H9 (cell line): ENCODE results near the gene UNC5C. TPM values are rescaled to one million over a fixed set of nuclear protein-coding genes. Genes with fewer than 3 reads are reported as not detected.

Source experiments
- DNase-seq: peaks from one replicate; pipeline ENCODE4 v3.0.0-alpha.2; 2017
- H2AFZ ChIP-seq: one replicate; pipeline ENCODE4 v1.6.1; 2013; ENCODE audit warnings: mild to moderate bottlenecking, low read length, control low read depth, moderate library complexity
- H2AK5ac ChIP-seq: 2 replicates; pipeline ENCODE4 v1.6.1; 2013; ENCODE audit warnings: low read length, control low read depth, mixed read lengths; ENCODE audit not compliant: insufficient read length
- H2BK120ac ChIP-seq: one replicate; pipeline ENCODE4 v1.6.1; 2013; ENCODE audit warnings: low read depth, mild to moderate bottlenecking, low read length, control low read depth, inconsistent platforms; ENCODE audit not compliant: poor library complexity, severe bottlenecking
- H2BK12ac ChIP-seq: 2 replicates; pipeline ENCODE4 v1.6.1; 2013; ENCODE audit warnings: low read length, control low read depth, mixed read lengths, low read depth; ENCODE audit not compliant: insufficient read length
- H2BK15ac ChIP-seq: 2 replicates; pipeline ENCODE4 v1.6.1; 2013; ENCODE audit warnings: low read depth, low read length, control low read depth
- H2BK20ac ChIP-seq: one replicate; pipeline ENCODE4 v1.6.1; 2013; ENCODE audit warnings: low read depth, mild to moderate bottlenecking, low read length, control low read depth, inconsistent platforms; ENCODE audit not compliant: poor library complexity, severe bottlenecking
- H2BK5ac ChIP-seq: 2 replicates; pipeline ENCODE4 v1.6.1; 2013; ENCODE audit warnings: low read length, control low read depth, mixed read lengths; ENCODE audit not compliant: insufficient read length
- H3K14ac ChIP-seq: 2 replicates; pipeline ENCODE4 v1.6.1; 2013; ENCODE audit warnings: low read length, control low read depth; ENCODE audit not compliant: insufficient read depth
- H3K18ac ChIP-seq: 2 replicates; pipeline ENCODE4 v1.6.1; 2013; ENCODE audit warnings: low read depth, mild to moderate bottlenecking, mixed read lengths, low read length, control low read depth; ENCODE audit not compliant: insufficient read length
- H3K23ac ChIP-seq: 2 replicates; pipeline ENCODE4 v1.6.1; 2013; ENCODE audit warnings: low read length, control low read depth, mixed read lengths, low read depth; ENCODE audit not compliant: insufficient read length
- H3K23me2 ChIP-seq: 2 replicates; pipeline ENCODE4 v1.6.1; 2013; ENCODE audit warnings: low read depth, mild to moderate bottlenecking, mixed read lengths, low read length, control low read depth; ENCODE audit not compliant: insufficient read length, poor library complexity, severe bottlenecking
- H3K27ac ChIP-seq: 2 replicates; pipeline ENCODE4 v1.5.1; 2013; ENCODE audit warnings: low read length, control low read depth, mixed read lengths, low read depth; ENCODE audit not compliant: insufficient read length
- H3K27me3 ChIP-seq: 2 replicates; pipeline ENCODE4 v1.6.1; 2013; ENCODE audit warnings: low read length, control low read depth, inconsistent platforms; ENCODE audit not compliant: insufficient read depth
- H3K4ac ChIP-seq: 2 replicates; pipeline ENCODE4 v1.6.1; 2013; ENCODE audit warnings: low read depth, mild to moderate bottlenecking, control low read depth, inconsistent platforms, low read length, moderate library complexity
- H3K4me1 ChIP-seq: 2 replicates; pipeline ENCODE4 v1.6.1; 2013; ENCODE audit warnings: low read length, control low read depth, inconsistent platforms; ENCODE audit not compliant: insufficient read depth
- H3K4me2 ChIP-seq: 2 replicates; pipeline ENCODE4 v1.6.1; 2013; ENCODE audit warnings: low read length, control low read depth, mixed read lengths; ENCODE audit not compliant: insufficient read length, insufficient read depth
- H3K56ac ChIP-seq: 2 replicates; pipeline ENCODE4 v1.6.1; 2013; ENCODE audit warnings: low read depth, mild to moderate bottlenecking, mixed read lengths, low read length, control low read depth; ENCODE audit not compliant: insufficient read length
- H3K79me1 ChIP-seq: 2 replicates; pipeline ENCODE4 v1.6.1; 2013; ENCODE audit warnings: low read depth, mild to moderate bottlenecking, moderate library complexity, low read length, control low read depth, inconsistent platforms; ENCODE audit not compliant: insufficient read depth, poor library complexity, severe bottlenecking
- H3K79me2 ChIP-seq: 2 replicates; pipeline ENCODE4 v1.6.1; 2013; ENCODE audit warnings: low read length, control low read depth, inconsistent platforms; ENCODE audit not compliant: insufficient read depth
- H3K9ac ChIP-seq: 2 replicates; pipeline ENCODE4 v1.6.1; 2013; ENCODE audit warnings: low read length, control low read depth, mixed read lengths; ENCODE audit not compliant: insufficient read length; ENCODE audit errors: extremely low read depth
- H3K9me3 ChIP-seq: one replicate; pipeline ENCODE4 v1.6.1; 2013; ENCODE audit warnings: low read depth, low read length, inconsistent platforms; ENCODE audit not compliant: control insufficient read depth
- H3T11ph ChIP-seq: one replicate; pipeline ENCODE4 v1.6.1; 2013; ENCODE audit warnings: mild to moderate bottlenecking, low read length, control low read depth, inconsistent platforms
- H4K20me1 ChIP-seq: one replicate; pipeline ENCODE4 v1.6.1; 2013; ENCODE audit not compliant: control insufficient read depth, insufficient read length, insufficient read depth
- H4K5ac ChIP-seq: 2 replicates; pipeline ENCODE4 v1.6.1; 2013; ENCODE audit warnings: low read depth, mild to moderate bottlenecking, mixed read lengths, low read length, control low read depth; ENCODE audit not compliant: insufficient read length
- H4K8ac ChIP-seq: replicated peaks from 2 replicates; pipeline ENCODE4 v1.6.1; 2013; ENCODE audit warnings: low read length, control low read depth, mixed read lengths, low read depth; ENCODE audit not compliant: insufficient read length
- H4K91ac ChIP-seq: 2 replicates; pipeline ENCODE4 v1.6.1; 2013; ENCODE audit warnings: low read depth, mild to moderate bottlenecking, moderate library complexity, mixed read lengths, low read length, control low read depth; ENCODE audit not compliant: insufficient read length
- H3K27ac Mint-ChIP-seq, 3 experiments: 2 replicates in 2 of 3; 3 replicates in 1 of 3; pipeline ENCODE4 v1.8.0; 2020 to 2021; ENCODE audit warnings: mixed read lengths in 3 of 3, mild to moderate bottlenecking in 1 of 3, moderate library complexity in 1 of 3
- H3K27me3 Mint-ChIP-seq: 2 replicates; pipeline ENCODE4 v1.8.0; 2021; ENCODE audit warnings: low read depth, mild to moderate bottlenecking, moderate library complexity, mixed read lengths
- H3K36me3 Mint-ChIP-seq, 3 experiments: 2 replicates in 2 of 3; 3 replicates in 1 of 3; pipeline ENCODE4 v1.8.0; 2020 to 2021; ENCODE audit warnings: low read depth in 3 of 3, mixed read lengths in 3 of 3; ENCODE audit not compliant: insufficient read depth in 1 of 3
- H3K4me1 Mint-ChIP-seq, 2 experiments: 2 replicates each; pipeline ENCODE4 v1.8.0; 2020; ENCODE audit warnings: mixed read lengths in 2 of 2
- H3K4me3 Mint-ChIP-seq, 2 experiments: 2 replicates in 1 of 2; 3 replicates in 1 of 2; pipeline ENCODE4 v1.8.0; 2020 to 2021; ENCODE audit warnings: mild to moderate bottlenecking in 2 of 2, mixed read lengths in 2 of 2, moderate library complexity in 1 of 2
- H3K9me3 Mint-ChIP-seq, 2 experiments: 2 replicates in 1 of 2; 3 replicates in 1 of 2; pipeline ENCODE4 v1.8.0; 2020; ENCODE audit warnings: mild to moderate bottlenecking in 2 of 2, mixed read lengths in 2 of 2, moderate library complexity in 1 of 2
- CTCF ChIP-seq: fragments of 200-600 bp; sonication (generic); conservative IDR thresholded peaks from 3 replicates; pipeline ENCODE4 v1.8.0; 2021; ENCODE audit warnings: antibody characterized with exemption, mild to moderate bottlenecking
- WGBS: extraction: QIAGEN DNeasy Blood & Tissue Kit; methylation state at CpG from one replicate; pipeline ENCODE4 v1.1.7; 2013; ENCODE audit warnings: missing lambda C conversion rate, low lambda C conversion rate, mixed read lengths; ENCODE audit not compliant: insufficient read length; ENCODE audit errors: extremely low coverage; 5-methylcytosine and 5-hydroxymethylcytosine counted together
- total RNA-seq: library from RNA; stranded (reverse); gene quantifications from 2 replicates; pipeline ENCODE4 v1.2.1, GENCODE V29; 2021

UNC5C gene
- total RNA-seq, 1 experiment from 2014 or later: not detected

GRCh38 chr4:95265814-95266740 lies 282.7 kb downstream of the UNC5C start:
- H3K18ac ChIP-seq: no peak overlapping the region
- no CpG with 5 or more reads among the region's 5 CpGs for WGBS
- H3K9ac ChIP-seq: no peak overlapping the region

More at GRCh38 chr4:95265814-95266740, 282.7 kb downstream of the UNC5C start:
- Histone ChIP-seq H3K4me2 (no peak overlapping the region), H4K5ac (no peak overlapping the region), H2BK120ac (no peak overlapping the region), H2AFZ (no peak overlapping the region), H2BK5ac (no peak overlapping the region), H3K14ac (no peak overlapping the region), H4K91ac (no peak overlapping the region), H3K4me1 (no peaks in the 10 kb centered on the region), H3K56ac (no peak overlapping the region), H2BK12ac (no peak overlapping the region), H2AK5ac (no peak overlapping the region), H3K79me1 (no peaks in the 10 kb centered on the region), H3K23me2 (no peaks in the 10 kb centered on the region), H2BK15ac (no peak overlapping the region), H3K27ac (no peak overlapping the region), H3T11ph (no peak overlapping the region), H3K23ac (no peak overlapping the region), H3K4ac (no peak overlapping the region), H3K79me2 (no peaks in the 10 kb centered on the region), H4K8ac (no peak overlapping the region), H3K9me3 (no peaks in the 10 kb centered on the region), H3K27me3 (no peaks in the 10 kb centered on the region), H4K20me1 (no peaks in the 10 kb centered on the region), H2BK20ac (no peak overlapping the region)
- no peak for TF ChIP-seq CTCF
- H3K9me3 Mint-ChIP-seq: no peaks in the 10 kb centered on the region
- no peaks in the 10 kb centered on the region for H3K36me3 Mint-ChIP-seq
- no peaks in the 10 kb centered on the region for H3K27me3 Mint-ChIP-seq
- peaks cover 6 to 8% of the 10 kb centered on the region in 2 experiments for H3K4me1 Mint-ChIP-seq
- no peak overlapping the region for H3K27ac Mint-ChIP-seq
- no peak for DNase-seq
- H3K4me3 Mint-ChIP-seq: no peak overlapping the region
